H9 (cell line): ENCODE measurements around the gene CD2BP2. TPM values are rescaled to one million over a fixed set of nuclear protein-coding genes. Genes with fewer than 3 reads are reported as not detected.
"Not testable (repeated sequence)": the region's sequence is repeated elsewhere in the genome, so short reads cannot be mapped to it uniquely, and the experiment has no call there.

ENCODE experiments used
- DNase-seq: peaks from one replicate; pipeline ENCODE4 v3.0.0-alpha.2; 2017
- H2AFZ ChIP-seq: one replicate; pipeline ENCODE4 v1.6.1; 2013; ENCODE audit warnings: mild to moderate bottlenecking, low read length, control low read depth, moderate library complexity
- H2AK5ac ChIP-seq: 2 replicates; pipeline ENCODE4 v1.6.1; 2013; ENCODE audit warnings: low read length, control low read depth, mixed read lengths; ENCODE audit not compliant: insufficient read length
- H2BK120ac ChIP-seq: one replicate; pipeline ENCODE4 v1.6.1; 2013; ENCODE audit warnings: low read depth, mild to moderate bottlenecking, low read length, control low read depth, inconsistent platforms; ENCODE audit not compliant: poor library complexity, severe bottlenecking
- H2BK12ac ChIP-seq: 2 replicates; pipeline ENCODE4 v1.6.1; 2013; ENCODE audit warnings: low read length, control low read depth, mixed read lengths, low read depth; ENCODE audit not compliant: insufficient read length
- H2BK15ac ChIP-seq: 2 replicates; pipeline ENCODE4 v1.6.1; 2013; ENCODE audit warnings: low read depth, low read length, control low read depth
- H2BK20ac ChIP-seq: one replicate; pipeline ENCODE4 v1.6.1; 2013; ENCODE audit warnings: low read depth, mild to moderate bottlenecking, low read length, control low read depth, inconsistent platforms; ENCODE audit not compliant: poor library complexity, severe bottlenecking
- H2BK5ac ChIP-seq: 2 replicates; pipeline ENCODE4 v1.6.1; 2013; ENCODE audit warnings: low read length, control low read depth, mixed read lengths; ENCODE audit not compliant: insufficient read length
- H3K14ac ChIP-seq: 2 replicates; pipeline ENCODE4 v1.6.1; 2013; ENCODE audit warnings: low read length, control low read depth; ENCODE audit not compliant: insufficient read depth
- H3K18ac ChIP-seq: 2 replicates; pipeline ENCODE4 v1.6.1; 2013; ENCODE audit warnings: low read depth, mild to moderate bottlenecking, mixed read lengths, low read length, control low read depth; ENCODE audit not compliant: insufficient read length
- H3K23ac ChIP-seq: 2 replicates; pipeline ENCODE4 v1.6.1; 2013; ENCODE audit warnings: low read length, control low read depth, mixed read lengths, low read depth; ENCODE audit not compliant: insufficient read length
- H3K23me2 ChIP-seq: 2 replicates; pipeline ENCODE4 v1.6.1; 2013; ENCODE audit warnings: low read depth, mild to moderate bottlenecking, mixed read lengths, low read length, control low read depth; ENCODE audit not compliant: insufficient read length, poor library complexity, severe bottlenecking
- H3K27ac ChIP-seq: 2 replicates; pipeline ENCODE4 v1.5.1; 2013; ENCODE audit warnings: low read length, control low read depth, mixed read lengths, low read depth; ENCODE audit not compliant: insufficient read length
- H3K27me3 ChIP-seq: 2 replicates; pipeline ENCODE4 v1.6.1; 2013; ENCODE audit warnings: low read length, control low read depth, inconsistent platforms; ENCODE audit not compliant: insufficient read depth
- H3K4ac ChIP-seq: 2 replicates; pipeline ENCODE4 v1.6.1; 2013; ENCODE audit warnings: low read depth, mild to moderate bottlenecking, control low read depth, inconsistent platforms, low read length, moderate library complexity
- H3K4me1 ChIP-seq: 2 replicates; pipeline ENCODE4 v1.6.1; 2013; ENCODE audit warnings: low read length, control low read depth, inconsistent platforms; ENCODE audit not compliant: insufficient read depth
- H3K4me2 ChIP-seq: 2 replicates; pipeline ENCODE4 v1.6.1; 2013; ENCODE audit warnings: low read length, control low read depth, mixed read lengths; ENCODE audit not compliant: insufficient read length, insufficient read depth
- H3K56ac ChIP-seq: 2 replicates; pipeline ENCODE4 v1.6.1; 2013; ENCODE audit warnings: low read depth, mild to moderate bottlenecking, mixed read lengths, low read length, control low read depth; ENCODE audit not compliant: insufficient read length
- H3K79me1 ChIP-seq: 2 replicates; pipeline ENCODE4 v1.6.1; 2013; ENCODE audit warnings: low read depth, mild to moderate bottlenecking, moderate library complexity, low read length, control low read depth, inconsistent platforms; ENCODE audit not compliant: insufficient read depth, poor library complexity, severe bottlenecking
- H3K79me2 ChIP-seq: 2 replicates; pipeline ENCODE4 v1.6.1; 2013; ENCODE audit warnings: low read length, control low read depth, inconsistent platforms; ENCODE audit not compliant: insufficient read depth
- H3K9ac ChIP-seq: 2 replicates; pipeline ENCODE4 v1.6.1; 2013; ENCODE audit warnings: low read length, control low read depth, mixed read lengths; ENCODE audit not compliant: insufficient read length; ENCODE audit errors: extremely low read depth
- H3K9me3 ChIP-seq: one replicate; pipeline ENCODE4 v1.6.1; 2013; ENCODE audit warnings: low read depth, low read length, inconsistent platforms; ENCODE audit not compliant: control insufficient read depth
- H3T11ph ChIP-seq: one replicate; pipeline ENCODE4 v1.6.1; 2013; ENCODE audit warnings: mild to moderate bottlenecking, low read length, control low read depth, inconsistent platforms
- H4K20me1 ChIP-seq: one replicate; pipeline ENCODE4 v1.6.1; 2013; ENCODE audit not compliant: control insufficient read depth, insufficient read length, insufficient read depth
- H4K5ac ChIP-seq: 2 replicates; pipeline ENCODE4 v1.6.1; 2013; ENCODE audit warnings: low read depth, mild to moderate bottlenecking, mixed read lengths, low read length, control low read depth; ENCODE audit not compliant: insufficient read length
- H4K8ac ChIP-seq: replicated peaks from 2 replicates; pipeline ENCODE4 v1.6.1; 2013; ENCODE audit warnings: low read length, control low read depth, mixed read lengths, low read depth; ENCODE audit not compliant: insufficient read length
- H4K91ac ChIP-seq: 2 replicates; pipeline ENCODE4 v1.6.1; 2013; ENCODE audit warnings: low read depth, mild to moderate bottlenecking, moderate library complexity, mixed read lengths, low read length, control low read depth; ENCODE audit not compliant: insufficient read length
- H3K27ac Mint-ChIP-seq, 3 experiments: 2 replicates in 2 of 3; 3 replicates in 1 of 3; pipeline ENCODE4 v1.8.0; 2020 to 2021; ENCODE audit warnings: mixed read lengths in 3 of 3, mild to moderate bottlenecking in 1 of 3, moderate library complexity in 1 of 3
- H3K27me3 Mint-ChIP-seq: 2 replicates; pipeline ENCODE4 v1.8.0; 2021; ENCODE audit warnings: low read depth, mild to moderate bottlenecking, moderate library complexity, mixed read lengths
- H3K36me3 Mint-ChIP-seq, 3 experiments: 2 replicates in 2 of 3; 3 replicates in 1 of 3; pipeline ENCODE4 v1.8.0; 2020 to 2021; ENCODE audit warnings: low read depth in 3 of 3, mixed read lengths in 3 of 3; ENCODE audit not compliant: insufficient read depth in 1 of 3
- H3K4me1 Mint-ChIP-seq, 2 experiments: 2 replicates each; pipeline ENCODE4 v1.8.0; 2020; ENCODE audit warnings: mixed read lengths in 2 of 2
- H3K4me3 Mint-ChIP-seq, 2 experiments: 2 replicates in 1 of 2; 3 replicates in 1 of 2; pipeline ENCODE4 v1.8.0; 2020 to 2021; ENCODE audit warnings: mild to moderate bottlenecking in 2 of 2, mixed read lengths in 2 of 2, moderate library complexity in 1 of 2
- H3K9me3 Mint-ChIP-seq, 2 experiments: 2 replicates in 1 of 2; 3 replicates in 1 of 2; pipeline ENCODE4 v1.8.0; 2020; ENCODE audit warnings: mild to moderate bottlenecking in 2 of 2, mixed read lengths in 2 of 2, moderate library complexity in 1 of 2
- CTCF ChIP-seq: fragments of 200-600 bp; sonication (generic); conservative IDR thresholded peaks from 3 replicates; pipeline ENCODE4 v1.8.0; 2021; ENCODE audit warnings: antibody characterized with exemption, mild to moderate bottlenecking
- WGBS: extraction: QIAGEN DNeasy Blood & Tissue Kit; methylation state at CpG from one replicate; pipeline ENCODE4 v1.1.7; 2013; ENCODE audit warnings: missing lambda C conversion rate, low lambda C conversion rate, mixed read lengths; ENCODE audit not compliant: insufficient read length; ENCODE audit errors: extremely low coverage; 5-methylcytosine and 5-hydroxymethylcytosine counted together
- total RNA-seq: library from RNA; stranded (reverse); gene quantifications from 2 replicates; pipeline ENCODE4 v1.2.1, GENCODE V29; 2021

Gene CD2BP2
- total RNA-seq, 1 experiment from 2014 or later, result 90.1 TPM

GRCh38 chr16:30342751-30343490 lies 12.2 kb downstream of the CD2BP2 start:
- no peaks in the 10 kb centered on the region for H3K27me3 ChIP-seq
- H3K4me1 ChIP-seq, result no peaks in the 10 kb centered on the region
- no peaks in the 10 kb centered on the region for H3K79me2 ChIP-seq
- no peak overlapping the region for H3K4me2 ChIP-seq
- H3K4me1 Mint-ChIP-seq, result peaks cover 0 to 7% of the 10 kb centered on the region in 2 experiments; a peak in 1 of 4 replicates
- no peak overlapping the region for H4K8ac ChIP-seq
- WGBS, result no CpG with 5 or more reads among the region's 32 CpGs
- H3T11ph ChIP-seq, result no peak overlapping the region
- no peak overlapping the region for H3K27ac Mint-ChIP-seq
- H3K23me2 ChIP-seq, result no peaks in the 10 kb centered on the region
- H2BK12ac ChIP-seq, result no peak overlapping the region
- H3K56ac ChIP-seq, result no peak overlapping the region
- H2BK20ac ChIP-seq, result no peak overlapping the region
- TF ChIP-seq CTCF, result no peak
- no peak overlapping the region for H3K27ac ChIP-seq
- H3K79me1 ChIP-seq, result no peaks in the 10 kb centered on the region
- peaks cover 2 to 3% of the 10 kb centered on the region in 2 experiments; a peak in 4 of 5 replicates for H3K9me3 Mint-ChIP-seq
- H2AFZ ChIP-seq, result no peak overlapping the region
- H3K14ac ChIP-seq, result no peak overlapping the region
- no peaks in the 10 kb centered on the region for H4K20me1 ChIP-seq
- no peak overlapping the region for H2AK5ac ChIP-seq
- H4K91ac ChIP-seq, result no peak overlapping the region
- H4K5ac ChIP-seq, result no peak overlapping the region
- no peak overlapping the region for H3K18ac ChIP-seq
- H2BK120ac ChIP-seq, result no peak overlapping the region
- no peak overlapping the region for H2BK5ac ChIP-seq
- DNase-seq, result peak; percentile 23
- H3K4me3 Mint-ChIP-seq, result no peak overlapping the region
- no peak overlapping the region for H2BK15ac ChIP-seq
- no peaks in the 10 kb centered on the region for H3K9me3 ChIP-seq
- no peak overlapping the region for H3K23ac ChIP-seq
- H3K9ac ChIP-seq, result no peak overlapping the region
- no peak overlapping the region for H3K4ac ChIP-seq
- no peaks in the 10 kb centered on the region for H3K27me3 Mint-ChIP-seq
- H3K36me3 Mint-ChIP-seq, result peaks cover 0 to 4% (median 0%) of the 10 kb centered on the region in 3 experiments; a peak in 1 of 7 replicates

- not testable (repeated sequence) for H3K27me3 ChIP-seq, H3K9me3 ChIP-seq, DNase-seq, H3K27me3 Mint-ChIP-seq, H3K4me2 ChIP-seq, H2AK5ac ChIP-seq, H3K36me3 Mint-ChIP-seq, H3T11ph ChIP-seq, H4K91ac ChIP-seq, H3K9ac ChIP-seq, H3K56ac ChIP-seq, H3K4me1 Mint-ChIP-seq, H2BK5ac ChIP-seq, H3K4me3 Mint-ChIP-seq, H3K14ac ChIP-seq, H2BK120ac ChIP-seq, H3K23me2 ChIP-seq, H2BK20ac ChIP-seq, H2BK12ac ChIP-seq, H2AFZ ChIP-seq, H3K27ac ChIP-seq, H3K27ac Mint-ChIP-seq, H4K5ac ChIP-seq, H3K18ac ChIP-seq, H4K8ac ChIP-seq, H3K23ac ChIP-seq, H4K20me1 ChIP-seq, H3K9me3 Mint-ChIP-seq, H3K4ac ChIP-seq, H3K79me2 ChIP-seq, H2BK15ac ChIP-seq, H3K79me1 ChIP-seq, H3K4me1 ChIP-seq
- WGBS, result no CpG with 5 or more reads among the region's 8 CpGs
Measured at GRCh38 chr16:30341971-30342370, 13.1 kb downstream of the CD2BP2 start.
